HEK293T (cell line): ENCODE results near the gene RAD51B.
A peak's percentile ranks its signal among the peaks of the same experiment; 100 is the strongest.

Source experiments
- CTCF ChIA-PET: fragments of 350-600 bp; formaldehyde crosslinking; extraction: SDS; loops from one replicate; lab custom pipeline; 2021; ENCODE audit warnings: antibody characterized with exemption, inconsistent platforms; lab: Yijun Ruan, JAX
- POLR2A ChIA-PET: fragments of 350-600 bp; formaldehyde crosslinking; extraction: SDS; loops from one replicate; lab custom pipeline; 2020; ENCODE audit warnings: antibody characterized with exemption, inconsistent platforms; lab: Yijun Ruan, JAX
- DNase-seq: peaks from one replicate; pipeline ENCODE4 v3.0.0; 2012; ENCODE audit warnings: mixed read lengths; ENCODE audit errors: extremely low spot score
- ARNT ChIP-seq: fragments of 450-650 bp; IDR thresholded peaks from 2 replicates; pipeline ENCODE4 v1.6.1; 2017; ENCODE audit warnings: mild to moderate bottlenecking
- BHLHE40 ChIP-seq: fragments of 450-650 bp; IDR thresholded peaks from 2 replicates; pipeline ENCODE4 v1.6.1; 2016; ENCODE audit warnings: mild to moderate bottlenecking, moderate library complexity, borderline replicate concordance
- CTBP1 ChIP-seq: fragments of 450-650 bp; IDR thresholded peaks from 2 replicates; pipeline ENCODE4 v1.6.1; 2016; ENCODE audit warnings: borderline replicate concordance
- ELF4 ChIP-seq: fragments of 450-650 bp; IDR thresholded peaks from 2 replicates; pipeline ENCODE4 v1.6.1; 2017; ENCODE audit warnings: antibody characterized with exemption
- FOXA1 ChIP-seq: fragments of 450-650 bp; IDR thresholded peaks from 2 replicates; pipeline ENCODE4 v1.6.1; 2016; ENCODE audit warnings: mild to moderate bottlenecking
- FOXK2 ChIP-seq: fragments of 450-650 bp; IDR thresholded peaks from 2 replicates; pipeline ENCODE4 v1.6.1; 2016; ENCODE audit warnings: mild to moderate bottlenecking
- FOXM1 ChIP-seq: fragments of 450-650 bp; IDR thresholded peaks from 2 replicates; pipeline ENCODE4 v1.6.1; 2017; ENCODE audit warnings: mild to moderate bottlenecking, borderline replicate concordance
- HDGF ChIP-seq: fragments of 450-650 bp; IDR thresholded peaks from 2 replicates; pipeline ENCODE4 v1.6.1; 2017; ENCODE audit warnings: antibody characterized with exemption, borderline replicate concordance
- L3MBTL2 ChIP-seq: fragments of 450-650 bp; conservative IDR thresholded peaks from 2 replicates; pipeline ENCODE4 v1.6.1; 2016; ENCODE audit warnings: mild to moderate bottlenecking
- NFRKB ChIP-seq: fragments of 450-650 bp; IDR thresholded peaks from 2 replicates; pipeline ENCODE4 v1.6.1; 2016; ENCODE audit warnings: mild to moderate bottlenecking, moderate library complexity
- PKNOX1 ChIP-seq: fragments of 450-650 bp; IDR thresholded peaks from 2 replicates; pipeline ENCODE4 v1.6.1; 2016
- SP1 ChIP-seq: fragments of 450-650 bp; IDR thresholded peaks from 2 replicates; pipeline ENCODE4 v1.6.1; 2017
- SUZ12 ChIP-seq: fragments of 450-650 bp; IDR thresholded peaks from 2 replicates; pipeline ENCODE4 v1.6.1; 2016; ENCODE audit warnings: mild to moderate bottlenecking
- TARDBP ChIP-seq: fragments of 450-650 bp; IDR thresholded peaks from 2 replicates; pipeline ENCODE4 v1.6.1; 2016
- ZNF384 ChIP-seq: fragments of 450-650 bp; IDR thresholded peaks from 2 replicates; pipeline ENCODE4 v1.6.1; 2016

Gene RAD51B

GRCh38 chr14:67973436-67973835 lies 153.9 kb downstream of the RAD51B start:
- no peak for TF ChIP-seq NFRKB
- no peak for TF ChIP-seq ELF4
- no peak for TF ChIP-seq FOXM1
- TF ChIP-seq SUZ12 = no peak
- TF ChIP-seq PKNOX1 = no peak
- no peak for TF ChIP-seq FOXA1
- TF ChIP-seq L3MBTL2 = no peak
- no peak for TF ChIP-seq TARDBP
- TF ChIP-seq ARNT = no peak
- TF ChIP-seq HDGF = no peak
- TF ChIP-seq ZNF384 = no peak
- TF ChIP-seq BHLHE40 = no peak
- ChIA-PET CTCF (no interaction called here), POLR2A (no interaction called here)
- DNase-seq = no peak

GRCh38 chr14:67975470-67975869 lies 155.9 kb downstream of the RAD51B start:
- no peak for DNase-seq
- CTCF ChIA-PET = no interaction called here
- TF ChIP-seq ZNF384 = no peak
- 0 out of 2 replicates have a peak, but pooled peaks have one; percentile 20 for TF ChIP-seq L3MBTL2
- TF ChIP-seq PKNOX1 = peak; percentile 54
- POLR2A ChIA-PET = no interaction called here

GRCh38 chr14:67977434-67978034 lies 158.0 kb downstream of the RAD51B start:
- ChIA-PET POLR2A (no interaction called here), CTCF (interaction anchor here (0.6 kb wide), 1 partner anchor 66 kb away, joined by 3 read pairs; no protein-coding TSS in a partner anchor)
- DNase-seq = no peak
- TF ChIP-seq ZNF384 = no peak
- no peak for TF ChIP-seq ARNT
- no peak for TF ChIP-seq TARDBP

GRCh38 chr14:67978749-67979148 lies 159.2 kb downstream of the RAD51B start:
- DNase-seq = no peak
- ChIA-PET CTCF (no interaction called here), POLR2A (interaction anchor here (1.0 kb wide), 1 partner anchor 814 kb away, joined by 3 read pairs; the partner anchor contains the start of gene ZFP36L1)
- TF ChIP-seq L3MBTL2 (no peak), ELF4 (no peak), BHLHE40 (no peak), PKNOX1 (no peak), TARDBP (no peak), ZNF384 (no peak), NFRKB (no peak), SUZ12 (no peak), FOXK2 (no peak), FOXM1 (no peak)

- no peak for DNase-seq
- CTCF ChIA-PET = no interaction called here
- TF ChIP-seq FOXK2 (no peak), ZNF384 (no peak), ELF4 (no peak), L3MBTL2 (no peak), SP1 (no peak), CTBP1 (no peak), TARDBP (no peak), FOXA1 (no peak), ARNT (no peak), HDGF (no peak)
- POLR2A ChIA-PET = no interaction called here
Observed at GRCh38 chr14:67982711-67983608, 163.4 kb downstream of the RAD51B start.

GRCh38 chr14:67984274-67984673 lies 164.7 kb downstream of the RAD51B start:
- TF ChIP-seq NFRKB (no peak), BHLHE40 (no peak), TARDBP (no peak), FOXM1 (no peak), L3MBTL2 (no peak), SUZ12 (no peak), FOXK2 (no peak)
- CTCF ChIA-PET = interaction anchor here (0.6 kb wide), 1 partner anchor 34 kb away, joined by 5 read pairs; no protein-coding TSS in a partner anchor
- DNase-seq = no peak
- POLR2A ChIA-PET = no interaction called here
